ENCODE data around the gene RASGRF1. TPM values are rescaled to one million over a fixed set of nuclear protein-coding genes. Genes with fewer than 3 reads are reported as not detected.
A peak's percentile ranks its signal among the peaks of the same experiment; 100 is the strongest.

Gene RASGRF1
- total RNA-seq, 1 donor from 2014 or later: 82.6 TPM

- Histone ChIP-seq H3K9me3 (no peaks in the 10 kb centered on the region), H3K27me3 (ENCODE audit: low read depth) (no peaks in the 10 kb centered on the region), H3K4me1 (peaks cover 49% of the 10 kb centered on the region), H3K36me3 (peaks cover 67% of the 10 kb centered on the region), H3K4me3 (no peak overlapping the region), H3K27ac (peak overlapping the region; percentile 56)
- ATAC-seq (peak; percentile 68 to 89), DNase-seq (peak; percentile 83)
- intact Hi-C loops (cut with DNase I): no loop called here
- TF ChIP-seq, protein P1, sequence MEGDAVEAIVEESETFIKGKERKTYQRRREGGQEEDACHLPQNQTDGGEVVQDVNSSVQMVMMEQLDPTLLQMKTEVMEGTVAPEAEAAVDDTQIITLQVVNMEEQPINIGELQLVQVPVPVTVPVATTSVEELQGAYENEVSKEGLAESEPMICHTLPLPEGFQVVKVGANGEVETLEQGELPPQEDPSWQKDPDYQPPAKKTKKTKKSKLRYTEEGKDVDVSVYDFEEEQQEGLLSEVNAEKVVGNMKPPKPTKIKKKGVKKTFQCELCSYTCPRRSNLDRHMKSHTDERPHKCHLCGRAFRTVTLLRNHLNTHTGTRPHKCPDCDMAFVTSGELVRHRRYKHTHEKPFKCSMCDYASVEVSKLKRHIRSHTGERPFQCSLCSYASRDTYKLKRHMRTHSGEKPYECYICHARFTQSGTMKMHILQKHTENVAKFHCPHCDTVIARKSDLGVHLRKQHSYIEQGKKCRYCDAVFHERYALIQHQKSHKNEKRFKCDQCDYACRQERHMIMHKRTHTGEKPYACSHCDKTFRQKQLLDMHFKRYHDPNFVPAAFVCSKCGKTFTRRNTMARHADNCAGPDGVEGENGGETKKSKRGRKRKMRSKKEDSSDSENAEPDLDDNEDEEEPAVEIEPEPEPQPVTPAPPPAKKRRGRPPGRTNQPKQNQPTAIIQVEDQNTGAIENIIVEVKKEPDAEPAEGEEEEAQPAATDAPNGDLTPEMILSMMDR (IDR thresholded peaks at IDR 0.05): no peak
Observed at GRCh38 chr15:78915341-78916087, 175.1 kb downstream of the RASGRF1 start.

DNA sequence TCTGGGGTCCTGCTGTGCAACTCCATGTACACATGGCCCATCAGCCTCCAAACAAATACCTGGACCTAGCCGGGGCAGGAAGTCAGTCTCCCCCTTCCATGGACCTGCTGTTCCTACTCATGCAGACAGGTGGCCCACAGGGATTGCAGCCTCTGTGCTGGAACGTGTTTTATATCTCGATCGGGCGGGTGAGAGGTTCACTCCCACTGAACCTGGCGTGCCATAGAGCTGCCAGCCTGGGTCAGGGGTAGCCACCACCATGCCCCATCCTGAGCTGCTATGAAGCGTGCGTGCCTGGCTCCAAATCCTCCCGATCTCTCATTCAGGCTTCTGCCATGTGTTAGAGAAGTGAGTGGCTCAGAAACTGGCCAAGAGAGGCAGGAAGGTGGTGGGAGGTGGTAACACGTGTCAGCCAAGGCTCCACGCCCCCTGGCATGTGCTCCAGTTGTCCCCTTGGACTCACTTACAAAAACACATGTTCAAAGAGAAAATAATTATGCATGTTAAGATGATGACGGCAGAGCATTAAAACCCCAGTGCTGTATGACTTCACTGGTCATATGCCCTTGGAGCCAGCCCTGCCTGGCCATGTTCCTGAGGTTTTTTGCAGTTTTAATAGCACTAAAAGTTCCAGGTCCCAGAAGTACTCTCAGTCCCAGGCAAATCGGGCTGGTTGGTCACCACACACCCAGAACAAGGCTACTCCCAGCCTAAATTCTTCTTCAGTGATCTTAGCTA lies 176.4 kb downstream of the RASGRF1 start:
- Histone ChIP-seq H3K4me3 (no peak overlapping the region), H3K4me1 (peaks cover 49% of the 10 kb centered on the region), H3K9me3 (no peaks in the 10 kb centered on the region), H3K27me3 (ENCODE audit: low read depth) (no peaks in the 10 kb centered on the region), H3K27ac (peak overlapping the region; percentile 56), H3K36me3 (peaks cover 69% of the 10 kb centered on the region)
- intact Hi-C loops (cut with DNase I): no loop called here
- TF ChIP-seq, protein P1 (IDR thresholded peaks at IDR 0.05): peak; percentile 47
- ATAC-seq (peak; percentile 23 to 37), DNase-seq (no peak)

DNA sequence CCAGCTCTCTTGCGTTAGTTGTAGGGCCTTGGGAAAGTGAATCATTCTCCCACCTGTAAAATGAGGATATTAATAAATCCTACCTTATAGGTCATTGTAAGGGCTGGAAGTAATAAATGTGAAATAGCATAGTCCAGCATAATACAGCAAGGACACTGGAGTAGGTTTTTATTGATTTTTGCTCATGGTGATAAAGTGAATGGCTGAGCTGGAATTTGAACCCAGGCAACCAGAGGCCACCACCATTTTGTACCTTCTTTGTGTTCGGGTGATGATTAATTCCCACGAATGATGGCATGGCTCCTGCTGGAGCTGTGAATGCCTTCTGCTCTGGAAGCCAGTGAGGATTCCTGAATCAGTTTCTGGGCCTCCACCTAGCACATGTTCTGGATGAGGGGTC lies 177.6 kb downstream of the RASGRF1 start:
- no peak overlapping the region for H3K4me3 ChIP-seq
- intact Hi-C loops (cut with DNase I): no loop called here
- H3K36me3 ChIP-seq: peaks cover 71% of the 10 kb centered on the region
- H3K9me3 ChIP-seq: no peaks in the 10 kb centered on the region
- no peak overlapping the region for H3K27ac ChIP-seq
- H3K27me3 ChIP-seq (ENCODE audit: low read depth): no peaks in the 10 kb centered on the region
- ATAC-seq (no peak), DNase-seq (no peak)
- H3K4me1 ChIP-seq: peaks cover 49% of the 10 kb centered on the region
- TF ChIP-seq, protein P1 (IDR thresholded peaks at IDR 0.05): no peak

DNA sequence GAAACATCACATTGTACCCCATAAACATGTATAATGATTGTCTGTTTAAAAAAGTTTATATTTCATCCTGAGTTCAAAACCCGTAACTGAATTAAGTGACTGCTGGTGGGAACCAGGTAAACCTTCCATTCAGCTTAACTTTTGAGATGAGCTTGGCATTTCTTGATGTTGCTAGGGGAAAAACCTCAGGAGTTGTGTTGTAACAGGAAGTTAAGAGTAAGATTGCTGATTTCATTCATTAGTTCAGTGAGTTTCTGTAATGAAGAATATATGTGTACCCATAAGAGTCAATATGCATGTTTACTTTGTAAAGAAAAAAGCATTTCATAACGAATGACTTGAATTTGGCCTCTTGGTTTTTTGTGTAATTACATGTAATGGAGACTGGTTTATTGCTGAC lies 178.3 kb downstream of the RASGRF1 start:
- no peaks in the 10 kb centered on the region for H3K9me3 ChIP-seq
- intact Hi-C loops (cut with DNase I): no loop called here
- ATAC-seq (no peak), DNase-seq (no peak)
- H3K4me1 ChIP-seq: peaks cover 43% of the 10 kb centered on the region
- no peak overlapping the region for H3K27ac ChIP-seq
- TF ChIP-seq, protein P1 (IDR thresholded peaks at IDR 0.05): no peak
- H3K4me3 ChIP-seq: no peak overlapping the region
- peaks cover 77% of the 10 kb centered on the region for H3K36me3 ChIP-seq
- H3K27me3 ChIP-seq (ENCODE audit: low read depth): no peaks in the 10 kb centered on the region

DNA sequence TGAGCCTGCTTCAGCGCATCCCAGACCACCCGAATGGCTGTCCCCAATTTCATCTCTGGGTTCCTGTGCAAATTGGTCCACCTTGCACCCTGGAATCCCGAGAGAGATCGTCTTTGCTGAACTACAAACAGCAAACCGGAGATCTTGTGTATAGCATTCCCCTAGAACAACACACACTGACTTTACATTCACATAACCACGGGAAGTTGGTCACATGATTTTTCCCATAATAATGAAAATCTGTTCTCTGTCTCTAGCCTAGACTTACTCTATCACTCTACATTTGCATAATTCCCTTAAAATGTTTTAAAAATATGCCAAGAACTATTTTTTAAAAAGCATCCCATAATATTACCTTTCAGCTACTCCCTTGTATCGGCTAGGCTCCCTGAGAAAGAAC lies 180.3 kb downstream of the RASGRF1 start:
- intact Hi-C loops (cut with DNase I): no loop called here
- no peak for ATAC-seq
- peaks cover 97% of the 10 kb centered on the region for H3K36me3 ChIP-seq
- H3K9me3 ChIP-seq: no peaks in the 10 kb centered on the region
- TF ChIP-seq, protein P1 (IDR thresholded peaks at IDR 0.05): no peak
- H3K27me3 ChIP-seq (ENCODE audit: low read depth): no peaks in the 10 kb centered on the region
- H3K4me3 ChIP-seq: no peak overlapping the region
- DNase-seq: no peak
- peaks cover 37% of the 10 kb centered on the region for H3K4me1 ChIP-seq
- no peak overlapping the region for H3K27ac ChIP-seq

Other genes starting within 250 kb of the RASGRF1 start
- 289 TPM for gene MORF4L1, start 217.9 kb downstream of the RASGRF1 start, total RNA-seq
- gene CTSH, start 145.7 kb downstream of the RASGRF1 start, total RNA-seq: 724 TPM
- gene ANKRD34C, start 191.9 kb upstream of the RASGRF1 start, total RNA-seq: not detected
- 45.2 TPM for gene TMED3, start 220.3 kb upstream of the RASGRF1 start, total RNA-seq